Pulmonary artery endothelial cell (primary cell): ENCODE data around the gene FN3K. TPM values are rescaled to one million over a fixed set of nuclear protein-coding genes. Genes with fewer than 3 reads are reported as not detected.
A peak's percentile ranks its signal among the peaks of the same experiment; 100 is the strongest.
"Not testable (repeated sequence)": the region's sequence is repeated elsewhere in the genome, so short reads cannot be mapped to it uniquely, and the experiment has no call there.

Experiments
- DNase-seq: peaks from one replicate; pipeline ENCODE4 v3.0.0-alpha.2; 2011; ENCODE audit warnings: low read depth, low spot score
- total RNA-seq: library from RNA; depleted of rRNA; stranded (reverse); fragments of >200 nt; gene quantifications from 2 replicates; pipeline ENCODE4 v1.2.3, GENCODE V29; 2014

Gene FN3K
- total RNA-seq, 1 donor from 2014 or later: 5.3 TPM

GRCh38 chr17:82736511-82737185, 1.2 kb downstream of the FN3K start:
- DNase-seq: no peak

GRCh38 chr17:82737967-82738877, 2.8 kb downstream of the FN3K start:
- DNase-seq: no peak

DNA sequence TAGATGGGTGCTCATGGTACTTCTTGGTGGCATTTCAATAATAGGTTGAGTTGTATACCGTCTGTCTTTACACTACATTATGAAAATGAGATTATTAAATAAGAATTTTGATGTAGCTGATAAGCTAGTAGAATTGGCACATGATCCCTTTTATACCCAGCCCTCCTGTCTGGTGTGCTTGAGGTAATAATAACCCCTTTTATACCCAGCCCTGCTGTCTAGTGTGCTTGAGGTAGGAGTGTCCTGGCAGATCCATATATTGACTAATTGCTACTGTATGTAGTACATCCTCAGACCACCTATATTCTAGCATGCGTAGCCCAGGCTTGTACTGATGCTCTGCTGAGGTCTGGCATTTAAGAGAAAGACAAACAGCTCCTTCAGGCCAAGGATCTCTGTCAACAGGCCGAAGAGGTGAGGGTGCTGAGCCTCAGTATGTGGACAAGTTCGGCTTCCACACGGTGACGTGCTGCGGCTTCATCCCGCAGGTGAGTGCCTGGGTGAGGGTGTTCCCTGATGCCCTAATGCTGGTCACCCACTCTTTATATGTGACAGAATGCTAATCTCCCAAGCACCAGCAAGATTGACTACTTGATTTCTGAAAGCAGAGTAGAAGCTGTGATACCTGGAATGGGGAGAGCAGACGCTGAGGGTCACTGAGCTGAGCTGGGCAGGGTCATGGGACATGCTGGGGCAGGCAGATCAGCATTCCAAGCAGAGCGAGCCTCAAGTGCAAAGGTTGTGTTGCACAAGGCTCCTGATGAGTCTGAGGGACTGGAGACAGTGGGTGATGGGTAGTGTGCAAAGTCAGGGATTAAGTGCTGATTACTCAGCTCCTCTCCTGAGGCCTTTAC, 5.7 kb downstream of the FN3K start:
- DNase-seq: no peak

DNA sequence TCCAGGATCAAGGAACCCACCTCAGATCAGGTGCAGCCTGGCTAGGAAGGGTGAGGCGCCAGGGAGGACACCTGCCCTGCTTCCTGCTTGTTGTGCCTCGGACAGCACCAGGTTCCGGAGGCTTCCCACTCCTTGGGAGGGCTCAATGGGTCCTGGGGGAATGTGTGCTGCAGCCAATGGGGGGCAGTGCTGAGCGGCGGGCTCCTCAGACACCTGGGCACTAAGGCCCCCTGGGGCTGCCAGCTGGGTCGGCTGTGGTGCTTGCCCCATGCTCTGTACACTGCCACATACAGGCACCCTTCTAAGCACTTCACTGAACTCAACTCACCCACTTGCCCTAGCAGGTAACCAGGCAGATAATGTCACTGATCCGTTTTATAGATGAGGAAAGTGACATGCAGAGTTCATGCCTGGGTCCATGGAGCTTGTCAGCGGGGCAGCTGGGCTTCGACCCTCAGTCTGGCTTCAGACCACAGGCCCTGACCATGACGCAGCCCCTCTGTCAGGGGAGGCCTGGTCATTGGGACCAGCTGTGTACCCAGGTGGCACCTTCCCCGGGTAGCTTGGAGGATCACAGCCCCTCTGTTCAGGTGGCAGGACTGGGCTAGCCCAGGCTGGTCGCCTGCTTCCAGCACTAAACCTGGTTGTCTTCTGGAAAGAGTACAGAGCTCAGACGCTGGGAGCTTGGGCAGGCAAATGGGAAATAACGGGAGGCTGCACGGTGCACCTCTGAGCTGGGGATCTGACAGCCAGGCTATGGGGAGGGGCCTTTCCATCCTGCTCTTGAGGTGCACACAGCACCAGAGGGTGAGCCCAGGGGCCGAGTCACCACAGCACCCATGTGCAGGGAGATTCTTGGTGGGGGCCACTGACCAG, 8.2 kb downstream of the FN3K start:
- no peak for DNase-seq

DNA sequence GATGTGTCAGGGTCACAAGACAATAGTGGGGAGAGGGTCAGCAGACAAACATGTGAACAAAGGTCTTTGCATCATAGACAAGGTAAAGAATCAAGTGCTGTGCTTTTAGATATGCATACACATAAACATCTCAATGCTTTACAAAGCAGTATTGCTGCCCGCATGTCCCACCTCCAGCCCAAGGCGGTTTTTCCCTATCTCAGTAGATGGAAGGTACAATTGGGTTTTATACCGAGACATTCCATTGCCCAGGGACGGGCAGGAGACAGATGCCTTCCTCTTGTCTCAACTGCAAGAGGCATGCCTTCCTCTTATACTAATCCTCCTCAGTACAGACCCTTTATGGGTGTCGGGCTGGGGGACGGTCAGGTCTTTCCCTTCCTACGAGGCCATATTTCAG, 9.3 kb downstream of the FN3K start:
- not testable (repeated sequence) for DNase-seq

GRCh38 chr17:82745524-82745923, 10.1 kb downstream of the FN3K start:
- no peak for DNase-seq

- DNase-seq: no peak
Observed at GRCh38 chr17:82748756-82749155, 13.3 kb downstream of the FN3K start.

DNA sequence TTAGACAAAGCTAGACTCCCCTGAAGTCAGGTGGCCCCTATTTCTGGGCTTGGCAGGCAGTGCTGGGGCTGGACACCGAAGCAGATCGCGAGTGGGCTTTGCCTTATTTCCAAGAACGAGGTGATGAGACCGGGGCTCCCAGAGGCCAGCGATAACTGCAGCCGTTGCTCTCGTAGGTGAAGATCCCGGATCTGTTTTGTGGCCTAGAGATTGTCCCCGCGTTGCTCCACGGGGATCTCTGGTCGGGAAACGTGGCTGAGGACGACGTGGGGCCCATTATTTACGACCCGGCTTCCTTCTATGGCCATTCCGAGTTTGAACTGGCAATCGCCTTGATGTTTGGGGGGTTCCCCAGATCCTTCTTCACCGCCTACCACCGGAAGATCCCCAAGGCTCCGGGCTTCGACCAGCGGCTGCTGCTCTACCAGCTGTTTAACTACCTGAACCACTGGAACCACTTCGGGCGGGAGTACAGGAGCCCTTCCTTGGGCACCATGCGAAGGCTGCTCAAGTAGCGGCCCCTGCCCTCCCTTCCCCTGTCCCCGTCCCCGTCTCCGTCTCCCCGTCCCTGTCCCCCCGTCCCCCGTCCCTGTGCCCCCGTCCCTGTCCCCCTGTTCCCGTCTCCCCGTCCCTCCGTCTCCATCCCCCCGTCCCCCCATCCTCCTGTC, 15.0 kb downstream of the FN3K start:
- no peak for DNase-seq

- DNase-seq: no peak
Observed at GRCh38 chr17:82751171-82751570, 15.8 kb downstream of the FN3K start.

GRCh38 chr17:82751571-82752370, 16.4 kb downstream of the FN3K start, which contains the start of gene TBCD:
TSS of gene TBCD (plus strand) at chr17:82752065. CDS start at chr17:82752194, 129 bp downstream.
- DNase-seq: peak; percentile 49

- no peak for DNase-seq
Observed at GRCh38 chr17:82752371-82753200, 17.2 kb downstream of the FN3K start.

- DNase-seq: no peak
Observed at GRCh38 chr17:82753201-82753464, 17.7 kb downstream of the FN3K start.

DNA sequence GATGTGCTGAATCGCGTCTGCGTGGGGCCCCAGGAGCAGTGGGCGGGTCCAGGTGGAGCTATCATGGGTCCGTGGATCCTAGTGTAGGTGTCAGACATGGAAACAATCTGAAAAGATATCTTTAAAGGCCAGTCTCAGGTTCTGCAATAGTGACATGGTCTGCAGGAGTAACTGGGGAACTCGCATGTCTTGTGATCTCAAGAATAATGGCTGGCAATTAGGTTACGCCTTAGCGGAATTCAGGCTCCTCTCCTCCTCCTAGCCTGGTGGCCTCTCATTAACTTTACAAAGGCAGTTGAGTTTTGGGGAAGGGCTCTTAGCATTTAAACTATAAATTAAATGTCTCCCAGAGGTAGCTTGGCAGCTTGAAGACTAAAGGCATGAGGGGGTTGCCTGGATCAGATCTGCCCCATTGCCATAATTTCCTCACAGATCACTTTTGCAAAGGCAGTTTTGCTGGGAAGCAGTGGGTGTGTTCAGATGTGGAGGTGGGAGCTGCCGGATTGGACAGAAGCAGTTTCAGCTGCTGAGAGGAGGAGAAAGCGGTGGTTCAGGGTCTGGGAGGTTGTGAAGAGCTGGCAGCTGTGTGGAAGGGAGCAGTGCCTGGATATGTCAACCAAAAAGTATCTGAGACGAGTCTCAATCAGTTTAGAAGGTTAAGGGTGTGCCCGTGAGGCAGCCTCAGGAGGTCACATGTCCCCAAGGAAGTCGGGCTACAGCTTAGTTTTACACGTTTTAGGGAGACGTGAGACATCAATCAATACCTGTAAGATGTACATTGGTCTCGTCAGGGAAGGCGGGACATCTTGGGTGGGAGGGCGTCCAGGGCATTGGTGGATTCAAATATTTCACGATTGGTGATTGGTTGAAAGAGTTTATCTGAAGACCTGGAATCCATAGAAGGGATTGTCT, 19.1 kb downstream of the FN3K start:
- DNase-seq: no peak

- no peak for DNase-seq
Observed at GRCh38 chr17:82756166-82756565, 20.8 kb downstream of the FN3K start.

GRCh38 chr17:82765371-82765770, 30.0 kb downstream of the FN3K start:
- DNase-seq: no peak

DNA sequence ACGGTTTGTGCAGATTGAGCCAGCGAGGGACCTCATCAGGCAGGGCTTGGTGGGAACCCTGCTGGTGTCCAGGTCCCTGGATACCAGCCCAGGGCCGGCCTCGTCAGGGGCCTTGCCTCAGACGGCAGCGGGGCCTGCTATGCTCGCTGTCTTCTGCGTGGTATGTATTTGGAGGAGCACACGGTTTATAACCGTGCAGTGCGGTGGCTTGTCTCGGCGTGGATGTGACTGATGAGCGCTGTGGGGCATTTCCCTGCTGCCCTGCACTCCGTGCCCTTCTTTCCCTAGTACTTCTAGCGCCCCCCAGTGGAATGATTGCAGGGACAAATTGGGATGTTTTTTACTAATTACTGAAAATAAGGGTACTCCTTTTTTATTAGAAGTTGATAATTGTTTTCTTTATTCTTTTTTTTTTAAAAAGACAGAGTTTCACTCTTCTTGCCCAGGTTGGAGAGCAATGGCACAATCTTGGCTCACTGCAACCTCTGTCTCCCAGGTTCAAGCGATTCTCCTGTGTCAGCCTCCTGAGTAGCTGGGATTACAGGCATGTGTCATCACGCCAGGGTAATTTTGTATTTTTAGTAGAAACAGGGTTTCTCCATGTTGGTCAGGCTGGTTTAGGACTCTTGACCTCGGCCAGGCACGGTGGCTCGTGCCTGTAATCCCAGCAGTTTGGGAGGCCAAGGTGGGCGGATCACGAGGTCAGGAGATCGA, 31.8 kb downstream of the FN3K start:
- DNase-seq: no peak

DNA sequence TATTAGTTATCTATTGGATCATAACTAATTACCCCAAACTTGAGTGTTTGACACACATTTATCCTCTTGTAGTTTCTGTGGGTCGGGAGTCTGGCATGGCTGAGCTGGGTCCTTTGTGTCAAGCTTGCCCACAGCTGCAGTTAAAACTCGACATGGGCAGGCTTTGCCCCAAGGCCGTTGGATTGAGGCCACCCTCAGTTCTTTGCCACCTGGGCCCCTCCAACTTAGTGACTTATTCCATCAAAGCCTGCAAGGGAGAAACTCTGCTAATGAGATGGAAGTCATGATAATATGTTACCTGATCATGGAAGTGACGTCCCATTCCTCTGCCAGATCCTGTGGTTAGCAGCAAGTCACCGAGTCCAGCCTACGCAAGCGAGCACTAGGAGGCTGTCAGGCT, 33.6 kb downstream of the FN3K start:
- DNase-seq: no peak
